ENCODE results near the gene ERV3-1. TPM values are rescaled to one million over a fixed set of nuclear protein-coding genes. Genes with fewer than 3 reads are reported as not detected.
"Not testable (repeated sequence)": the region's sequence is repeated elsewhere in the genome, so short reads cannot be mapped to it uniquely, and the experiment has no call there.

Gene ERV3-1
- total RNA-seq, 1 experiment from 2014 or later, result 14.7 TPM

DNA sequence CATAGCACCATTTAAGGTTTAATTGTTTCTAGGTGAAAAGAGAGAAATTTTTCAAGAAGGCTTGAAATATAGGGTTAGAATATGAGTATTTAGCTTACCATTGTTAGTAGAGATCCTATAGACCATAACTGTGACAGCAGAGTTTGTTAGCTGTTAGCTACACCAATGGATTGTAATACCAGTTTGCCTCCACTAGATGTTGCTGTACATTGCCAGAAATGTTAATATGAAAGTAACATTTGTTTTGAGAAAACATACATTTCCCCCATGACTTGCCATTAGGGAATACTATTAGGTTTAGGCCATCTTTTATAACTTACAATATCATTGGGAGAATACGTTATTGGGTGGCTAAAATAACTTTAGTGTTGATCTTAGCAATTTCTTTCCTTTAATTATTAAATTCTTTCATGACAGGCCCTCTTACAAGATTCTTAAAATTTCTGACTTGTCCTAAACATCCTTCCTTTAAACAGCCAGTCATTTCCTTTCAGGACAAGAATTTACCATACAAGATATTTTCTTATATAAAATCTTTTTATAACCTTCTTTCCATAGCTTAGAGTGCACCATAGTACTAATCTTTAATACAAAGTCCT lies 55.1 kb downstream of the ERV3-1 start:
- H3K4me3 ChIP-seq (ENCODE audit: low read depth, low read length, poor library complexity, severe bottlenecking), result no peak overlapping the region
- TF ChIP-seq, protein P1, sequence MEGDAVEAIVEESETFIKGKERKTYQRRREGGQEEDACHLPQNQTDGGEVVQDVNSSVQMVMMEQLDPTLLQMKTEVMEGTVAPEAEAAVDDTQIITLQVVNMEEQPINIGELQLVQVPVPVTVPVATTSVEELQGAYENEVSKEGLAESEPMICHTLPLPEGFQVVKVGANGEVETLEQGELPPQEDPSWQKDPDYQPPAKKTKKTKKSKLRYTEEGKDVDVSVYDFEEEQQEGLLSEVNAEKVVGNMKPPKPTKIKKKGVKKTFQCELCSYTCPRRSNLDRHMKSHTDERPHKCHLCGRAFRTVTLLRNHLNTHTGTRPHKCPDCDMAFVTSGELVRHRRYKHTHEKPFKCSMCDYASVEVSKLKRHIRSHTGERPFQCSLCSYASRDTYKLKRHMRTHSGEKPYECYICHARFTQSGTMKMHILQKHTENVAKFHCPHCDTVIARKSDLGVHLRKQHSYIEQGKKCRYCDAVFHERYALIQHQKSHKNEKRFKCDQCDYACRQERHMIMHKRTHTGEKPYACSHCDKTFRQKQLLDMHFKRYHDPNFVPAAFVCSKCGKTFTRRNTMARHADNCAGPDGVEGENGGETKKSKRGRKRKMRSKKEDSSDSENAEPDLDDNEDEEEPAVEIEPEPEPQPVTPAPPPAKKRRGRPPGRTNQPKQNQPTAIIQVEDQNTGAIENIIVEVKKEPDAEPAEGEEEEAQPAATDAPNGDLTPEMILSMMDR (conservative IDR thresholded peaks at IDR 0.05; ENCODE audit: low read depth, low read length), result peak; percentile 75
- TF ChIP-seq EZH2 (IDR thresholded peaks at IDR 0.05; ENCODE audit: borderline replicate concordance, low read depth, low read length, poor library complexity, severe bottlenecking), result no peak
- DNase-seq (ENCODE audit: low spot score), result peak; percentile 65
- H3K4me1 ChIP-seq (ENCODE audit: insufficient read depth, low read length, poor library complexity, severe bottlenecking), result no peaks in the 10 kb centered on the region
- H3K36me3 ChIP-seq (ENCODE audit: insufficient read depth, low read length, poor library complexity, severe bottlenecking), result no peaks in the 10 kb centered on the region
- intact Hi-C loops (cut with micrococcal nuclease; ENCODE audit: unreplicated experiment), result loop anchor here (5.0 kb wide), 2 partner anchors 266 to 356 kb away; no protein-coding TSS in a partner anchor
- CTCF ChIA-PET, result interaction anchor here (0.6 to 1.1 kb wide), 2 partner anchors 242 to 526 kb away, joined by 3 read pairs; no protein-coding TSS in a partner anchor
- no peak overlapping the region for H3K27ac ChIP-seq (ENCODE audit: low read depth, low read length, poor library complexity, severe bottlenecking)
- H3K27me3 ChIP-seq (replicated peaks; ENCODE audit: insufficient read depth, low read depth, low read length, poor library complexity), result peaks cover 7% of the 10 kb centered on the region
- BruUV-seq (replicated peaks), result no TSS peak
- POLR2A ChIA-PET (ENCODE audit: low non-redundant PET), result no interaction called here
- H3K9me3 ChIP-seq (ENCODE audit: low read depth, low read length, poor library complexity, severe bottlenecking), result no peaks in the 10 kb centered on the region

DNA sequence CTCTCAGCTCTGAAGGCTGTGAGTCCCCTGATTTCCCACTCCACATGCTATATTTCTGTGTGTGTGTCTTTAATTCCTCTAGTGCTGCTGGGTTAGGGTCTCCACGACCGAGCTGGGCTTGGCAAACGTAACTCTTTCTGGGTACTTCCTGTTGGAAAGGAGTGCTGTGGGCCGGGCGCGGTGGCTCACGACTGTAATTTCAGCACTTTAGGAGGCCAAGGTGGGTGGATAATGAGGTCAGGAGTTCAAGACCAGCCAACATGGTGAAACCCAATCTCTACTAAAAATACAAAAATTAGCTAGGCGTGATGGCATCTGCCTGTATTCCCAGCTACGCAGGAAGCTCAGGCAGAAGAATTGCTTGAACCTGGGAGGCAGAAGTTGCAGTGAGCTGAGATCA lies 55.8 kb downstream of the ERV3-1 start:
- BruUV-seq (replicated peaks), result not testable (repeated sequence)
- intact Hi-C loops (cut with micrococcal nuclease; ENCODE audit: unreplicated experiment), result loop anchor here (5.0 kb wide), 2 partner anchors 267 to 357 kb away; no protein-coding TSS in a partner anchor

DNA sequence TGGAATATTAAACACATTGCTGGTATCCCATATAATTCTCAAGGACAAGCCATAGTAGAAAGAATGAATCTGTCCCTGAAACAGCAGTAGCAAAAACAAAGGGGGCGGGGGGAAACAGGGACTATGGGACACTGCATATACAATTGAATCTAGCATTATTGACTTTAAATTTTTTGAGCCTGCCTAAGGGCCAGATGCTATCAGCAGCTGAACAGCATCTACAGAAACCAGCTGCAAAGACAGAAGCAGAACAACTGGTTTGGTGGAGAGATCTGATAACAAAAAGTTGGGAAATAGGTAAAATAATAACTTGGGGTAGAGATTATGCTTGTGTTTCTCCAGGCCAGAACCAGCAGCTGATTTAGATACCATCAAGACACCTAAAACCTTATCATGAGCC lies 57.7 kb downstream of the ERV3-1 start:
- H3K9me3 ChIP-seq (ENCODE audit: low read depth, low read length, poor library complexity, severe bottlenecking); BruUV-seq (replicated peaks); POLR2A ChIA-PET (ENCODE audit: low non-redundant PET); intact Hi-C loops (cut with micrococcal nuclease; ENCODE audit: unreplicated experiment); H3K27ac ChIP-seq (ENCODE audit: low read depth, low read length, poor library complexity, severe bottlenecking); H3K4me3 ChIP-seq (ENCODE audit: low read depth, low read length, poor library complexity, severe bottlenecking); H3K36me3 ChIP-seq (ENCODE audit: insufficient read depth, low read length, poor library complexity, severe bottlenecking); H3K27me3 ChIP-seq (replicated peaks; ENCODE audit: insufficient read depth, low read depth, low read length, poor library complexity); H3K4me1 ChIP-seq (ENCODE audit: insufficient read depth, low read length, poor library complexity, severe bottlenecking); CTCF ChIA-PET; DNase-seq (ENCODE audit: low spot score): not testable (repeated sequence)

More for the DNA sequence above, 55.8 kb downstream of the ERV3-1 start:
- DNase-seq (ENCODE audit: low spot score); H3K27me3 ChIP-seq (replicated peaks; ENCODE audit: insufficient read depth, low read depth, low read length, poor library complexity); H3K27ac ChIP-seq (ENCODE audit: low read depth, low read length, poor library complexity, severe bottlenecking); POLR2A ChIA-PET (ENCODE audit: low non-redundant PET); H3K4me1 ChIP-seq (ENCODE audit: insufficient read depth, low read length, poor library complexity, severe bottlenecking); H3K4me3 ChIP-seq (ENCODE audit: low read depth, low read length, poor library complexity, severe bottlenecking); H3K9me3 ChIP-seq (ENCODE audit: low read depth, low read length, poor library complexity, severe bottlenecking); H3K36me3 ChIP-seq (ENCODE audit: insufficient read depth, low read length, poor library complexity, severe bottlenecking): not testable (repeated sequence)
- CTCF ChIA-PET, result interaction anchor here (0.6 to 1.1 kb wide), 2 partner anchors 242 to 526 kb away, joined by 3 read pairs; no protein-coding TSS in a partner anchor

DNA sequence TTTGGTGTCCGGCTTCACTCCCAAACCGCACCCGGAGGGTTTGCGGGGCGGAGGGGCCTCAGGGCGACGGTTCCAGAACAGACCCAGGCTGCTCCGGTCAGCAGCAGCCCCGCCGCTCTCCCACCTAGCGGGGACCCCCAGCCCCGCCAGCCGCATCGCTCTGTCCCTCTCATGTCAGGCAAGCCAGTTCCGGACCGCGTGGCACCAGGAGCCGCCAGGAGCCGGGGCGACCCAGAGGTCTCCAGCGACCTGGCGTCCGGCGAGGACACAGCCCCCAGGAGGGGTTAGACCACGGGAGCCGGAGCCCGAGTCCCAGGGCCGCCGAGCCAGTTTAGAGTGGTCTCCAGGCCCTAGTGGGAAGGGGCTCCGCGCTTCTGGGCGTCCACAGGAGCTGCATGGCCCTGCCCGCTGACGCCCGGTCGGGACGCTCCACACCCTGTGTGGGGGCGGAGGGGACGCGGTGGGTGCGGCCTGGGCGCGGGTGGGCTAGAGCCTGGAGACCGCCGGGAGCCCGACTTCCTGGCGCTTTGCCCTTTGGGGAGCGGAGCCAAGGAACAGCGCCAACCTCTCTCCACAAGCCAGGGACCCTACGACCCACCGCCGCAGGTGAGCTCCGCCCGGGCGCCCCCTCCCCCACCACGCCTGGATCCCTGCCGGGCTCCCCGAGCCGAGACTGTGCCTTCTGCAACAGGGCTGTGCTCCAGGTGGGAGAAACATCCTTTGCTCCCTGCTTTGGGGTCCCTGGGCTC lies 59.1 kb downstream of the ERV3-1 start:
- no peak overlapping the region for H3K27ac ChIP-seq (ENCODE audit: low read depth, low read length, poor library complexity, severe bottlenecking)
- H3K4me1 ChIP-seq (ENCODE audit: insufficient read depth, low read length, poor library complexity, severe bottlenecking), result no peaks in the 10 kb centered on the region
- H3K27me3 ChIP-seq (replicated peaks; ENCODE audit: insufficient read depth, low read depth, low read length, poor library complexity), result peaks cover 7% of the 10 kb centered on the region
- H3K36me3 ChIP-seq (ENCODE audit: insufficient read depth, low read length, poor library complexity, severe bottlenecking), result no peaks in the 10 kb centered on the region
- DNase-seq (ENCODE audit: low spot score), result no peak
- TF ChIP-seq, protein P1 (conservative IDR thresholded peaks at IDR 0.05; ENCODE audit: low read depth, low read length), result no peak
- TF ChIP-seq EZH2 (IDR thresholded peaks at IDR 0.05; ENCODE audit: borderline replicate concordance, low read depth, low read length, poor library complexity, severe bottlenecking), result no peak
- no peaks in the 10 kb centered on the region for H3K9me3 ChIP-seq (ENCODE audit: low read depth, low read length, poor library complexity, severe bottlenecking)
- H3K4me3 ChIP-seq (ENCODE audit: low read depth, low read length, poor library complexity, severe bottlenecking), result peak overlapping the region; percentile 46
- no TSS peak for BruUV-seq (replicated peaks)
- CTCF ChIA-PET, result no interaction called here
- POLR2A ChIA-PET (ENCODE audit: low non-redundant PET), result no interaction called here
- intact Hi-C loops (cut with micrococcal nuclease; ENCODE audit: unreplicated experiment), result no loop called here
